CD14-positive monocyte (primary cell): ENCODE measurements around the gene TPM1. TPM values are rescaled to one million over a fixed set of nuclear protein-coding genes. Genes with fewer than 3 reads are reported as not detected.

ENCODE experiments used
- DNase-seq, 3 donors: peaks; one replicate each; pipeline ENCODE4 v3.0.0-alpha.2; 2011 to 2022
- H2AFZ ChIP-seq: 2 replicates; pipeline ENCODE4 v1.6.0; 2012; ENCODE audit warnings: mild to moderate bottlenecking, low read depth, low read length, inconsistent platforms; ENCODE audit not compliant: insufficient read depth, poor library complexity, severe bottlenecking
- H3K27ac ChIP-seq, 2 donors: 1 replicate in 1 of 2; 2 replicates in 1 of 2; pipeline ENCODE4 v1.5.1; 2012 to 2013; ENCODE audit warnings: low read length in 2 of 2, control low read depth in 1 of 2, inconsistent platforms in 1 of 2, low read depth in 1 of 2, mild to moderate bottlenecking in 1 of 2
- H3K27me3 ChIP-seq, 2 donors: one replicate each; pipeline versions ENCODE4 v1.6.0 to v1.6.1; 2011 to 2013; ENCODE audit warnings: low read length in 2 of 2; ENCODE audit not compliant: control insufficient read depth in 2 of 2, insufficient read depth in 2 of 2
- H3K36me3 ChIP-seq, 2 donors: replicated peaks in 1 of 2; 1 replicate in 1 of 2; 2 replicates in 1 of 2; pipeline versions ENCODE4 v1.5.1 to v1.6.1; 2012 to 2013; ENCODE audit warnings: low read length in 2 of 2, control low read depth in 1 of 2, inconsistent platforms in 1 of 2, mild to moderate bottlenecking in 1 of 2; ENCODE audit not compliant: insufficient read depth in 2 of 2, control insufficient read depth in 1 of 2
- H3K4me1 ChIP-seq, 2 donors: 1 replicate in 1 of 2; 2 replicates in 1 of 2; pipeline versions ENCODE4 v1.5.1 to v1.6.1; 2012 to 2013; ENCODE audit warnings: low read length in 2 of 2, control low read depth in 1 of 2, inconsistent platforms in 1 of 2, mild to moderate bottlenecking in 1 of 2, moderate library complexity in 1 of 2; ENCODE audit not compliant: insufficient read depth in 2 of 2, control insufficient read depth in 1 of 2
- H3K4me2 ChIP-seq: replicated peaks from 2 replicates; pipeline ENCODE3; 2012; ENCODE audit warnings: low read length, moderate library complexity, mild to moderate bottlenecking; ENCODE audit not compliant: poor library complexity, severe bottlenecking; ENCODE audit errors: extremely low read depth
- H3K4me3 ChIP-seq, 3 experiments: fragments of 200-600 bp in 1 of 3; sonication (generic) in 1 of 3; replicated peaks in 1 of 3; 1 replicate in 2 of 3; 2 replicates in 1 of 3; pipeline ENCODE4 v1.5.1; 2011 to 2013; ENCODE audit warnings: low read length in 3 of 3, mild to moderate bottlenecking in 3 of 3, control low read depth in 2 of 3, low read depth in 2 of 3, inconsistent platforms in 1 of 3, moderate library complexity in 1 of 3
- H3K79me2 ChIP-seq: 2 replicates; pipeline ENCODE4 v1.6.0; 2012; ENCODE audit warnings: mild to moderate bottlenecking, control low read depth, inconsistent platforms, low read length, moderate library complexity; ENCODE audit not compliant: insufficient read depth
- H3K9ac ChIP-seq: 2 replicates; pipeline ENCODE4 v1.6.0; 2017; ENCODE audit warnings: low read length, mild to moderate bottlenecking; ENCODE audit not compliant: insufficient read depth, poor library complexity, severe bottlenecking
- H3K9me3 ChIP-seq, 2 donors: replicated peaks in 1 of 2; 1 replicate in 1 of 2; 2 replicates in 1 of 2; pipeline versions ENCODE4 v1.5.1 to v1.6.1; 2012 to 2013; ENCODE audit warnings: low read length in 2 of 2, control low read depth in 1 of 2; ENCODE audit not compliant: control insufficient read depth in 1 of 2, insufficient read depth in 1 of 2
- H4K20me1 ChIP-seq: 2 replicates; pipeline ENCODE4 v1.6.0; 2012; ENCODE audit warnings: mild to moderate bottlenecking, low read length, control low read depth, moderate library complexity; ENCODE audit not compliant: insufficient read depth
- H3K27ac Mint-ChIP-seq, 7 donors: one replicate each; pipeline ENCODE4 v1.8.0; 2020; ENCODE audit warnings: mild to moderate bottlenecking in 7 of 7, mixed read lengths in 7 of 7, moderate library complexity in 6 of 7, inconsistent platforms in 2 of 7
- H3K27me3 Mint-ChIP-seq, 3 donors: one replicate each; pipeline ENCODE4 v1.8.0; 2021 to 2022; ENCODE audit warnings: low read depth in 3 of 3, mild to moderate bottlenecking in 3 of 3, mixed read lengths in 3 of 3, moderate library complexity in 3 of 3, inconsistent platforms in 1 of 3
- H3K36me3 Mint-ChIP-seq, 2 donors: one replicate each; pipeline ENCODE4 v1.8.0; 2020; ENCODE audit warnings: mixed read lengths in 2 of 2, inconsistent platforms in 1 of 2, mild to moderate bottlenecking in 1 of 2
- H3K4me1 Mint-ChIP-seq: one replicate; pipeline ENCODE4 v1.8.0; 2020; ENCODE audit warnings: mild to moderate bottlenecking, mixed read lengths
- H3K4me3 Mint-ChIP-seq, 2 donors: one replicate each; pipeline ENCODE4 v1.8.0; 2020; ENCODE audit warnings: mild to moderate bottlenecking in 2 of 2, mixed read lengths in 2 of 2, moderate library complexity in 1 of 2
- H3K9me3 Mint-ChIP-seq, 7 donors: one replicate each; pipeline ENCODE4 v1.8.0; 2020 to 2022; ENCODE audit warnings: mixed read lengths in 7 of 7, mild to moderate bottlenecking in 6 of 7, moderate library complexity in 6 of 7, inconsistent platforms in 2 of 7
- WGBS: methylation state at CpG from one replicate; pipeline ENCODE4 v1.1.5; 2013; ENCODE audit warnings: missing lambda C conversion rate; ENCODE audit not compliant: insufficient coverage; 5-methylcytosine and 5-hydroxymethylcytosine counted together
- intact Hi-C, 2 donors: fragments of 100-400 bp; cut with micrococcal nuclease; formaldehyde crosslinking; loops; one replicate each; pipeline versions ENCODE4 v1.15.0 to v1.15.1; 2023
- polyA plus RNA-seq, 3 donors: library from polyadenylated mRNA; depleted of rRNA in 1 of 3; unstranded in 2 of 3; stranded (reverse) in 1 of 3; fragments of 300-500 nt in 2 of 3; fragments of >200 nt in 1 of 3; fragmentation: Illumina TruSeq in 2 of 3; gene quantifications; 1 replicate in 2 of 3; 2 replicates in 1 of 3; pipeline ENCODE4 v1.2.3, GENCODE V29; 2012 to 2021
- TF ChIP-seq, protein P1 (sequence below): fragments of 200-600 bp; IDR thresholded peaks from one replicate; pipeline ENCODE4 v1.8.0; 2022; ENCODE audit warnings: antibody characterized with exemption, mild to moderate bottlenecking

Gene TPM1
- polyA plus RNA-seq, 3 donors, result 11.7 to 15.9 (median 11.9) TPM

DNA sequence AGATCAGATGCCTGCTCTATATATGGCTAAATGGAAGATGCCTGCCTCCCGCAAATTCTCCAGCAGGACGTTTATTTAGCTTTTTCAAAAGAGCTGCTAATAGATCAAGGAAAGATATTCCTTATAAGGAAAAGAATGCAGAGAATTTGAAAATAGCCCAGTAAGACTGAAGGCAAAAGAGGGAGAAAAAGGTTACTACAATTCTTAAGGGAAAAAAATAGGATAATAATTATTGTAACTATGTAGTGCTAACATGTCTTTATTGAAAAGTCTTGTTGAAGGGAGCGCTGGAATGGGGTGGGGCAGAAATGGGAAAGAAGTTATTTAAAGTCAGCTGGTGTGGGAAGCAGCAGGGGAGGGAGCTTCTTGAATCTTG, 2.9 kb downstream of the TPM1 start:
- no peak overlapping the region for H3K9ac ChIP-seq
- TF ChIP-seq, protein P1, sequence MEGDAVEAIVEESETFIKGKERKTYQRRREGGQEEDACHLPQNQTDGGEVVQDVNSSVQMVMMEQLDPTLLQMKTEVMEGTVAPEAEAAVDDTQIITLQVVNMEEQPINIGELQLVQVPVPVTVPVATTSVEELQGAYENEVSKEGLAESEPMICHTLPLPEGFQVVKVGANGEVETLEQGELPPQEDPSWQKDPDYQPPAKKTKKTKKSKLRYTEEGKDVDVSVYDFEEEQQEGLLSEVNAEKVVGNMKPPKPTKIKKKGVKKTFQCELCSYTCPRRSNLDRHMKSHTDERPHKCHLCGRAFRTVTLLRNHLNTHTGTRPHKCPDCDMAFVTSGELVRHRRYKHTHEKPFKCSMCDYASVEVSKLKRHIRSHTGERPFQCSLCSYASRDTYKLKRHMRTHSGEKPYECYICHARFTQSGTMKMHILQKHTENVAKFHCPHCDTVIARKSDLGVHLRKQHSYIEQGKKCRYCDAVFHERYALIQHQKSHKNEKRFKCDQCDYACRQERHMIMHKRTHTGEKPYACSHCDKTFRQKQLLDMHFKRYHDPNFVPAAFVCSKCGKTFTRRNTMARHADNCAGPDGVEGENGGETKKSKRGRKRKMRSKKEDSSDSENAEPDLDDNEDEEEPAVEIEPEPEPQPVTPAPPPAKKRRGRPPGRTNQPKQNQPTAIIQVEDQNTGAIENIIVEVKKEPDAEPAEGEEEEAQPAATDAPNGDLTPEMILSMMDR, result no peak
- H3K27ac ChIP-seq, result no peak overlapping the region
- no peaks in the 10 kb centered on the region for H3K79me2 ChIP-seq
- H3K4me3 ChIP-seq, result no peak overlapping the region
- Mint-ChIP-seq H3K27ac (no peak overlapping the region), H3K4me1 (peaks cover 37% of the 10 kb centered on the region), H3K36me3 (peaks cover 2% of the 10 kb centered on the region in 2 donors), H3K9me3 (peaks cover 0 to 10% (median 5%) of the 10 kb centered on the region in 7 donors), H3K27me3 (peaks cover 66 to 92% (median 78%) of the 10 kb centered on the region in 3 donors), H3K4me3 (peak overlapping the region in 1 of 2 donors; percentile 91)
- 100% methylated on average over 1 of the region's 3 CpGs for WGBS
- peaks cover 0 to 23% of the 10 kb centered on the region in 2 donors for H3K9me3 ChIP-seq
- H3K36me3 ChIP-seq, result no peaks in the 10 kb centered on the region
- no peak overlapping the region for H3K4me2 ChIP-seq
- H4K20me1 ChIP-seq, result no peaks in the 10 kb centered on the region
- no peak for DNase-seq
- no peak overlapping the region for H2AFZ ChIP-seq
- peaks cover 34 to 45% of the 10 kb centered on the region in 2 donors for H3K4me1 ChIP-seq
- intact Hi-C loops, result loop anchor here (5.0 to 10.0 kb wide), 5 partner anchors 47 to 357 kb away; partner anchors contain the start of gene RAB8B (in 1 of the 2)
- peaks cover 67 to 84% of the 10 kb centered on the region in 2 donors for H3K27me3 ChIP-seq

DNA sequence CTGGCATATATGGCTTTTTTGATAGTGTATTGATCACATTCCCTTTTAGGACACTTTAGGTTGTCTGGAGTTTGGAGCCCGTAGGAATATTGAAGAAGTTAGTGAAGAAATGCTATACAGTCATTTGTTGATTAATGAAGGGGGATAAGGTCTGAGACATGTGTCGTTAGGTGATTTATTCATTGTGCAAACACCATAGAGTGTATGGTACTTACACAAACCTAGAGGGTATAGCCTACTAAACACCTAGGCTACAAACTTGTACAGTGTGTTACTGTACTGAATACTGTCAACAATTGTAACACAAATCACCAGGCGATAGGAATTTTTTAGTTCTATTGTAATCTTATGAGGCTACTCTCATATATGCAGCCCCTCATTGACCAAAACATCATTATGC, 3.3 kb downstream of the TPM1 start:
- H3K4me3 ChIP-seq, result no peak overlapping the region
- intact Hi-C loops, result loop anchor here (5.0 to 10.0 kb wide), 5 partner anchors 46 to 356 kb away; partner anchors contain the start of gene RAB8B (in 1 of the 2)
- H3K36me3 Mint-ChIP-seq, result peaks cover 2% of the 10 kb centered on the region in 2 donors
- WGBS, result no CpG with 5 or more reads among the region's 3 CpGs
- H2AFZ ChIP-seq, result no peak overlapping the region
- H3K79me2 ChIP-seq, result no peaks in the 10 kb centered on the region
- peaks cover 0 to 22% of the 10 kb centered on the region in 2 donors for H3K9me3 ChIP-seq
- no peak overlapping the region for H3K27ac ChIP-seq
- no peak for DNase-seq
- no peak overlapping the region for H3K27ac Mint-ChIP-seq
- peaks cover 0 to 10% (median 5%) of the 10 kb centered on the region in 7 donors for H3K9me3 Mint-ChIP-seq
- H3K27me3 ChIP-seq, result peaks cover 62 to 79% of the 10 kb centered on the region in 2 donors
- no peak overlapping the region for H3K9ac ChIP-seq
- no peak overlapping the region for H3K4me2 ChIP-seq
- no peaks in the 10 kb centered on the region for H3K36me3 ChIP-seq
- H3K4me3 Mint-ChIP-seq, result peak overlapping the region in 1 of 2 donors; percentile 91
- H3K4me1 ChIP-seq, result peaks cover 34 to 45% of the 10 kb centered on the region in 2 donors
- TF ChIP-seq, protein P1, result no peak
- peaks cover 61 to 87% (median 75%) of the 10 kb centered on the region in 3 donors for H3K27me3 Mint-ChIP-seq
- peaks cover 37% of the 10 kb centered on the region for H3K4me1 Mint-ChIP-seq
- no peaks in the 10 kb centered on the region for H4K20me1 ChIP-seq
